GM18873 (cell line): ENCODE measurements around the gene CEND1.
A peak's percentile ranks its signal among the peaks of the same experiment; 100 is the strongest.

Experiments
- ATAC-seq: cut with Tn5 transposase; IDR thresholded peaks from one replicate; pipeline ENCODE4 v1.9.1; 2021; ENCODE audit warnings: mild to moderate bottlenecking, moderate library complexity, moderate number of reproducible peaks; ENCODE audit not compliant: unreplicated experiment, low FRiP score

Gene CEND1

GRCh38 chr11:813072-813455 lies 23.2 kb upstream of the CEND1 start:
- ATAC-seq = no peak

GRCh38 chr11:812390-812789 lies 22.5 kb upstream of the CEND1 start:
- no peak for ATAC-seq

GRCh38 chr11:811446-812245 lies 21.8 kb upstream of the CEND1 start:
- no peak for ATAC-seq

GRCh38 chr11:810040-810567 lies 20.2 kb upstream of the CEND1 start:
- no peak for ATAC-seq

- ATAC-seq = peak; percentile 72
These were observed 19.6 kb upstream of the CEND1 start, which contains the start of gene RPLP2 for GRCh38 chr11:809287-810039. RPLP2 (plus strand) TSS chr11:809967; CDS start chr11:810235, 268 bp downstream.

- ATAC-seq = no peak
These were observed 18.8 kb upstream of the CEND1 start for GRCh38 chr11:808427-809286.

GRCh38 chr11:804599-804964 lies 14.7 kb upstream of the CEND1 start:
- no peak for ATAC-seq

- no peak for ATAC-seq
These were observed 14.1 kb upstream of the CEND1 start for GRCh38 chr11:803770-804598.

GRCh38 chr11:803467-803742 lies 13.5 kb upstream of the CEND1 start:
- no peak for ATAC-seq

GRCh38 chr11:802693-803466 lies 13.0 kb upstream of the CEND1 start:
- no peak for ATAC-seq

GRCh38 chr11:802018-802617 lies 12.2 kb upstream of the CEND1 start:
- no peak for ATAC-seq

- ATAC-seq = no peak
These were observed 11.3 kb upstream of the CEND1 start for GRCh38 chr11:801097-801780.

GRCh38 chr11:800473-800872 lies 10.6 kb upstream of the CEND1 start:
- ATAC-seq = no peak

- ATAC-seq = no peak
These were observed 9.9 kb upstream of the CEND1 start for GRCh38 chr11:799641-800316.

GRCh38 chr11:798093-798713 lies 8.3 kb upstream of the CEND1 start, which contains the start of gene SLC25A22:
SLC25A22 (minus strand) TSS chr11:798281; CDS start chr11:795006, 3,275 bp downstream.
- peak; percentile 43 for ATAC-seq

GRCh38 chr11:797296-798092 lies 7.6 kb upstream of the CEND1 start:
- ATAC-seq = peak; percentile 31
